GM21576 (cell line): Measurements from ENCODE around the gene NFRKB.

Experiments
- ATAC-seq: cut with Tn5 transposase; IDR thresholded peaks from one replicate; pipeline ENCODE4 v1.9.1; 2021; ENCODE audit warnings: mild to moderate bottlenecking, moderate library complexity; ENCODE audit not compliant: unreplicated experiment

The NFRKB gene

GRCh38 chr11:129895126-129896041 lies at the start of gene NFRKB:
Gene NFRKB, minus strand, starts transcription at chr11:129895578. Its CDS starts 2,729 bp downstream, at chr11:129892849.
- peak; percentile 93 for ATAC-seq

GRCh38 chr11:129944696-129945095 lies 49.3 kb upstream of the NFRKB start:
- no peak for ATAC-seq

GRCh38 chr11:129943036-129943435 lies 47.7 kb upstream of the NFRKB start:
- ATAC-seq: no peak

DNA sequence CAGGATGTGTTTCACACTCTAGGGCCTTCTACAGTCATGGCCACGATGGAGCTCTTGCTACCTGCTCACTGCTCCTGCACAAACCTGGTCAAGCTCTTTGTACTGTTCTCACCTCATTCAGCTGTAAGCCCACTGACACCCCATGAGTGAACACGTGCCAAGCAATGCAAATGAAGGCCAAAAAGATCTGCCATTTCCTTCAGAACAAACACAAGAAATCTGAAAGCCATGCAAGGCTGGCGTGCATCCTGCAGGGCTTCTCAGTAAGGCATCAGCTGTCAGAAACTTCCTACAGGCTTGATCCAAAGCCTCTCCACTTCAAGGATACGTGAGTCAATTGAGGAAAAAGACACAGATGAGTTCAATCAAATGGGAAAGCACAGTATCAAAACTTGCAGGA lies 44.1 kb upstream of the NFRKB start:
- ATAC-seq: no peak

DNA sequence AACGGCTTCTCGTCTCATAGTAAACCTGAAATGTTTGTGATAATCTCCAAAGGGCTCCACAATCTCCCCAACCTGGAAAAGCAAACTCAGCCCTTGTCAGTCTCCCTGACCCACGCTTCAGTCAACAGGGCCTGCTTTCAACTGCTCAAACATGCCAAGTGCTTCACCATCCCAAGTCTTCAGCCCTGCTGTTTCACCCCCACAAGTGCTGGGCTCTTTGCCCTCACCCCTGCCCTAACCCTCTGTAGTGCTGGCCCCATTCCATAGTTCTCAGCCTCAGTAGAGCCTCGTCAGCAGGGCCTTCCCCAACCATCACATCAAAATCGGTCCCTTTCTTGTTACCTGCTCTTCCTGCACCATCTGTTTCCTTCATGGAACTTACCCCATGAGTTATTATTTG lies 43.4 kb upstream of the NFRKB start:
- ATAC-seq: no peak

DNA sequence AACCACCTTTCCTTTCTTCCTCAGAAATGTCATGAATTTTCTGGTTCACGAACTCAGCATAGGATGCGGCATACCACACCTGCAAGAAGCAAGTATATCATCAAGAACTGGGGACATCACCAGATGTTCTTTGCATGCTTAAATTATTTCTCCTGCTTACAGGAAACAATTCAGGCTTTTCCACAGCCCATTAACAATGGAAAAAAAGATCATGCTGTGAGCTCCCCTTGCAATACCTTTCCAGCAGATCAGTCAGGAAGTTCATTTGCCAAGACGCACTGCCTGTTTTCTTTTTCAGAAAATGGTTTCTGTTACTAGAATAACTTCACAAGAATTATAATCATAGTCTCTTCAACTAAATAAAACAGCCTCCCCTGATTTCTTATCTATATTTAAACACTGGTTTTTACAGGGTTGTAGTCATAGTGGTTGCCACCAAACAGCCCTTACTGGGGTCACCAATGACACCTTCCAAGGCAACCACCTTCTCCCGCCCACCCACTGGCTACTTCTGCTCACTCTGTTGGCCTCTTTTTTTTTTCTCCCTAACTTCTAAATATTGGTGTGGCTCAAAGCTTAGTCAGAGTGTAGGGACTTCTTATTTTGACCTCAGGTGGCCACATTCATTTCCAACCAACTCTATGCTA lies 42.3 kb upstream of the NFRKB start:
- no peak for ATAC-seq

DNA sequence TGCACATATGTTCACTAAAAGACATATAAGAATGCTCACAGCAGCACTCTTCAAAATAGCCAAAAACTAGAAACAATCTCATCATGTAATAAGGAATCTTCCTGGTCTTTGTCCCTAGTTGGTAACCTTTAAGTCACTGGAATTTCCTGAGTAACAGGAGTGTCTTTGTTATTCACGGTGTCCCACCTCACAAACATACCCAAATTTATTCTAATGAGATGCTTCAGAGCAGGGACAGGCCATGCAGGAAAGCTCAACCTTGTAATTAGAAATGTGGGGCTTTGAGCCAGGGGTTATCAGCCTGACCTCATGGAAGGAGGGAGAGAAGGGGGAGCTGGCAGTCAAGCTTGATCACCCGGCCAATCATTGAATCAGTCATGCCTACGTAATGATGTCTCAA lies 40.3 kb upstream of the NFRKB start:
- no peak for ATAC-seq

DNA sequence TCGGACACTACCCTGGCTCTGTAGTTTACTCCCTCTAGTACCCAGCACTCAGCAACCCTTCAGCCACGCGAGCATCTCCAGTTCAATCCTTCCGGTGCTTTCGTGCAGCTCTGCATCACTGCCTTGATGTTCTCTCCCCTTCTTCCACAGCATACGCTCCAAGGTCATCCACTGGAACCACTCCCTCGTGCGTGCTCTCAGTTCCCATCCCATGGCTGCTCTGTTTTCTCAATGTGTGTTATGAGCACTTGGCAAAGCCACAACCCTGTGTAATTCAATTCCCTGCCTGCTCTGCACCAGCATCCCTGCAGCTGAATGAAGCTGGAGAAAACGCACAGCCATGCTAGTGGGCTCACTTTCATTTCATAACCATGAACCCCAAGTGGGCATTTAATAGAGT lies 38.5 kb upstream of the NFRKB start:
- ATAC-seq: no peak

DNA sequence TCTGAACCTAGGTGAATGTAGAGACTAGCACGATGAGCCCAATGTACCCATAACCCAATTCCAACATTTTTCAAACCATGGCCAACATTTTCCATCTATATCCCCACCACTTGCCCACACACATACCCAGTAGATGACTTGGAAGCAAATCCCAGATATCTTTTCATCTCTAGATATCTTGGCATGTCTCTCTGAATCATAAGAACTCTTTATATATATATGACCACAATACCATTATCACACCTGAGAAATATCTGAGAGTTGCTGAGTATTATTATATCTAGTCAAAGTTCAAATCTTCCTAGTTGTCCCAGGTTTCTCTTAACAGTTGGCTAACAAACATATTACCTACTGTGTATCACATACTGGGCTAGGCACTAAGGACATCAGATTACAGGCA lies 37.9 kb upstream of the NFRKB start:
- no peak for ATAC-seq

- no peak for ATAC-seq
Observed at GRCh38 chr11:129932381-129933067, 37.1 kb upstream of the NFRKB start.

- no peak for ATAC-seq
Observed at GRCh38 chr11:129930743-129931142, 35.4 kb upstream of the NFRKB start.

DNA sequence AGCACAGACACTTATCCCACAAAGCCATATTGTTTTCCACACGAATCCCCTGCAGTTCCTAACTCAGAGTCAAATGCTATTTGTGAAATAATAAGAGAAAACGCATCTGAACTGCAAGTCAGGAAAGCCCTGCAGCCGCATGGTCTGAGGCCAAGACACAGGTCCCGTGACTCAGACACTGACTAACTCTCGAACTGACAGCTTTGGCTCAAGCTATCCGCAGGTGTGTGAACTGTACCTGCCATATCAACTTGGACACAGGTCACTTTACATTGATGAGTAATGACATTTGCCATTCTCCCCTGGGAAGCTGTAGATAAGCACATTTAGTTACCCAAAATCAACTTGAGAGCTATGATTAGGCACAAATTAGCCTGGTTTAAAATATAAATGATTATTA lies 34.9 kb upstream of the NFRKB start:
- no peak for ATAC-seq

- no peak for ATAC-seq
Observed at GRCh38 chr11:129929721-129930120, 34.3 kb upstream of the NFRKB start.

DNA sequence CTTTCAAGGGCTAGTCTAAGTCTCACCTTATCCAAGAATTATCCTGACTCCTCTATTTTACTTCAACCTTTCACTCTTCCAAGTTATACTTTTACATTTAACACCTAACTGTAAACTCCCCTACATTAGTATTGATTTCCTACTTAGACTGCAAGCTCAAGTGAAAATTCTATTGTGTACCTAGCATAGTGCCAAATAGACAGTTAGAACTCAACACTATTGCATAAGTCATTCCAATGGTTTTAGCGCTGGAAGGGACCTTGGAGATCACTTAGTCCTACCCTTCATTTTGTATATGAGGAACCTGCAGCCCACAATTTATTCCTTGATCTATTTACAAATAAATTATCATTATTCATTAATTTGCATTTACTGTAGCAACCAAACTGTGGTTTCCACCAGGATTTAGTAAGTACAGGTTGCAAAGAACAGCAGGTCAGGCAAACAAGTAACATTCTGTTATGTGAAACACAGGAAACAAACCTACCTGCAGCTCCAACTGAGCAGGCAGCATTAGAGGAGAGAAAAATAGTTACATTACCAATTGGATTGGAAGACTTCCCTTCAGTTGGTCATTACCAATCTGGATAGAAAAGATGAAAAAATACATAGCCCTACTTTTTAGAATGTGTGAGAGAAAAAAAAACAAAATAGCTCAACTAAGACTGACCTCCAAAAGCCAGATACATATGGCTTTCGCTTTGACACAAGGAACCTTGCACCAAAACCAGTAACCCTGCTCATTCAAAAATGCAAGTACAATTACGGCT lies 33.7 kb upstream of the NFRKB start:
- no peak for ATAC-seq

DNA sequence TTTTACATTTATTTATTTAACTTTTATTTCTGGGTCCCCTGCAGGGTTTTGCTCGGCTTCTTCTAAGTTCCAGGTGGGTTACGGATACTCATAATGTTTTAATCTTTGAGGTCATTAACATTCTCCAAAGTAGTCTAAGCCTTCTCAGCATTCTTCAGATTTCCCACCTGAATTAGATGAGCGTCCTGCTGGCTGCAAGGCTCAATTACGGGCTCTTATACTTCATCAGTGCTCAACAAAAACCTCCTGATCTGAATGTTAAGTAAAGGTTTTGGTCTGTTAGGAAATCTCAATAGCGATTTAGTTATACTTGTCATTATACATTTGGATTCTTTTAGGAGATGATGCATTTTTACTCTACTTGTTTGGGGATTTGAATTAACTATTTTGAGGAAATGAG lies 27.3 kb upstream of the NFRKB start:
- no peak for ATAC-seq

- no peak for ATAC-seq
Observed at GRCh38 chr11:129918361-129918760, 23.0 kb upstream of the NFRKB start.

DNA sequence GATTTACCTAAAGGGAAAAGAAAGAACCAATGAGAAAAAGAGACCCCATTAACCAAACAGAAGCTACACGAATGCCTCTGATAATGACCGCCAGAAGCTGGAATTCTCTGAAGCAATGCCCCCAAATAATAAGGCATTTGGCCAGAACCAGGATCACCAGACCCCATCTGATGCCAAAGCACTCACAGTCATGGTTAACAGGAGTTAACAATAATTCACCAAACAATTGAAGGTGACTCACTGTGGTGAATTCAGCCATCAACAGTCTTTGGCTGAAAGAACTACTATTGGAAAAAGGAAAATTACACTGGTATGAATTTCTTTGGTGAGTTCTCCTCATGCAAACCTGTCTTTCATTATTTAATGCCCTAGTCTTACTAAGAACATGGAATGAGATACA lies 21.9 kb upstream of the NFRKB start:
- no peak for ATAC-seq

- ATAC-seq: no peak
Observed at GRCh38 chr11:129911298-129911697, 15.9 kb upstream of the NFRKB start.

- no peak for ATAC-seq
Observed at GRCh38 chr11:129910360-129910759, 15.0 kb upstream of the NFRKB start.

GRCh38 chr11:129905402-129905801 lies 10.0 kb upstream of the NFRKB start:
- ATAC-seq: no peak

- ATAC-seq: no peak
Observed at GRCh38 chr11:129896062-129896461, 684 bp upstream of the NFRKB start.
